ENCODE results near the gene THSD1. TPM values are rescaled to one million over a fixed set of nuclear protein-coding genes. Genes with fewer than 3 reads are reported as not detected.

The THSD1 gene
- total RNA-seq, 4 donors from 2014 or later: 0.64 to 7.3 (median 4.8) TPM

Small RNA genes within 50 kb of the gene (small RNA-seq; reads per million reads assigned to genes)
- gene RNY4P24: 0 to 0.15 (median 0.04) reads per million in 4 donors

Other genes with a start within 250 kb of the THSD1 start
- 1 to 10 TPM; 2.2 to 9.0 (median 5.8) TPM for gene NEK3, start 246.6 kb downstream of the THSD1 start, total RNA-seq
- 10 to 100 TPM; 36.6 to 61.2 (median 46.2) TPM for gene VPS36, start 44.5 kb upstream of the THSD1 start, total RNA-seq
- gene CKAP2, start 49.3 kb upstream of the THSD1 start, total RNA-seq: 10 to 100 TPM; 11.5 to 39.9 (median 21.4) TPM
- 1 to 10 TPM; 1.9 to 6.9 (median 2.3) TPM for gene HNRNPA1L2, start 236.3 kb upstream of the THSD1 start, total RNA-seq
- gene SUGT1, start 246.7 kb upstream of the THSD1 start, total RNA-seq: 10 to 100 TPM; 22.1 to 35.8 (median 30.7) TPM

Data from esophagus squamous epithelium (tissue), 4 donors.